Suprapubic skin (tissue), 4 donors: ENCODE measurements around the gene GPR179. TPM values are rescaled to one million over a fixed set of nuclear protein-coding genes. Genes with fewer than 3 reads are reported as not detected.

Experiments
- total RNA-seq, 4 donors: library from RNA; depleted of rRNA; stranded (reverse); fragments of >200 nt; gene quantifications; one replicate each; pipeline ENCODE4 v1.1.0, GENCODE V29; 2016

The GPR179 gene
- total RNA-seq, 4 donors from 2014 or later, result 0.17 TPM; not detected in 3

Other genes starting within 250 kb of the GPR179 start
- not detected for gene TBC1D3E, start 216.0 kb downstream of the GPR179 start, total RNA-seq
- not detected for gene TBC1D3, start 151.4 kb downstream of the GPR179 start, total RNA-seq
- 10 to 100 TPM; 30.3 to 37.4 (median 32.8) TPM for gene MRPL45, start 46.8 kb downstream of the GPR179 start, total RNA-seq
- gene SOCS7, start 7.9 kb upstream of the GPR179 start, total RNA-seq, result 10 to 100 TPM; 20.7 to 44.9 (median 37.1) TPM
- gene ARHGAP23, start 84.5 kb upstream of the GPR179 start, total RNA-seq, result 100 to 1,000 TPM in 3 of 4 donors, 10 to 100 TPM in 1; 94.8 to 149 (median 121) TPM